HL-60 (cell line): ENCODE measurements around the gene ZNF106.

ENCODE experiments used
- DNase-seq, 2 experiments: peaks; one replicate each; pipeline ENCODE4 v3.0.0-alpha.2; 2010 to 2020; ENCODE audit warnings: low read depth in 1 of 2, low spot score in 1 of 2
- H3K27ac ChIP-seq: fragments of 250-450 bp; sonication (Bioruptor Pico); replicated peaks from 2 replicates; pipeline ENCODE4 v1.5.1; 2020; ENCODE audit warnings: mild to moderate bottlenecking, moderate library complexity
- H3K27me3 ChIP-seq: fragments of 250-450 bp; sonication (Bioruptor Pico); 2 replicates; pipeline ENCODE4 v1.5.1; 2021; ENCODE audit warnings: mild to moderate bottlenecking, moderate library complexity; ENCODE audit not compliant: insufficient read depth, poor library complexity, severe bottlenecking
- H3K4me3 ChIP-seq: replicated peaks from 2 replicates; pipeline ENCODE4 v1.5.1; 2011; ENCODE audit warnings: mild to moderate bottlenecking, control low read depth, low read length; ENCODE audit not compliant: insufficient read depth
- GABPA ChIP-seq: IDR thresholded peaks from 2 replicates; pipeline ENCODE4 v1.6.1; 2012; ENCODE audit warnings: low read depth
- POLR2AphosphoS5 ChIP-seq: IDR thresholded peaks from 2 replicates; pipeline ENCODE4 v1.6.1; 2012; ENCODE audit warnings: low read depth
- SPI1 ChIP-seq: IDR thresholded peaks from 2 replicates; pipeline ENCODE4 v1.6.1; 2012; ENCODE audit warnings: low read depth, mild to moderate bottlenecking, borderline replicate concordance
- long read RNA-seq: library from polyadenylated mRNA; unstranded; transcript quantifications from one replicate; pipeline ENCODE4 v2.0.0, GENCODE V29; 2020
- TF ChIP-seq, protein P1 (sequence below): IDR thresholded peaks from one replicate; pipeline ENCODE4 v1.5.1; 2011; ENCODE audit warnings: low read length, control low read depth, inconsistent platforms; ENCODE audit not compliant: insufficient read depth
- TF ChIP-seq, protein P2 (sequence below): IDR thresholded peaks from 2 replicates; pipeline ENCODE4 v1.6.1; 2012; ENCODE audit warnings: low read depth; ENCODE audit not compliant: insufficient replicate concordance

Gene ZNF106
- long read RNA-seq, partial matches to known transcripts, result 44 of 60 reads
- long read RNA-seq, other reads (novel, unspliced or antisense), result 16 of 60 reads

DNA sequence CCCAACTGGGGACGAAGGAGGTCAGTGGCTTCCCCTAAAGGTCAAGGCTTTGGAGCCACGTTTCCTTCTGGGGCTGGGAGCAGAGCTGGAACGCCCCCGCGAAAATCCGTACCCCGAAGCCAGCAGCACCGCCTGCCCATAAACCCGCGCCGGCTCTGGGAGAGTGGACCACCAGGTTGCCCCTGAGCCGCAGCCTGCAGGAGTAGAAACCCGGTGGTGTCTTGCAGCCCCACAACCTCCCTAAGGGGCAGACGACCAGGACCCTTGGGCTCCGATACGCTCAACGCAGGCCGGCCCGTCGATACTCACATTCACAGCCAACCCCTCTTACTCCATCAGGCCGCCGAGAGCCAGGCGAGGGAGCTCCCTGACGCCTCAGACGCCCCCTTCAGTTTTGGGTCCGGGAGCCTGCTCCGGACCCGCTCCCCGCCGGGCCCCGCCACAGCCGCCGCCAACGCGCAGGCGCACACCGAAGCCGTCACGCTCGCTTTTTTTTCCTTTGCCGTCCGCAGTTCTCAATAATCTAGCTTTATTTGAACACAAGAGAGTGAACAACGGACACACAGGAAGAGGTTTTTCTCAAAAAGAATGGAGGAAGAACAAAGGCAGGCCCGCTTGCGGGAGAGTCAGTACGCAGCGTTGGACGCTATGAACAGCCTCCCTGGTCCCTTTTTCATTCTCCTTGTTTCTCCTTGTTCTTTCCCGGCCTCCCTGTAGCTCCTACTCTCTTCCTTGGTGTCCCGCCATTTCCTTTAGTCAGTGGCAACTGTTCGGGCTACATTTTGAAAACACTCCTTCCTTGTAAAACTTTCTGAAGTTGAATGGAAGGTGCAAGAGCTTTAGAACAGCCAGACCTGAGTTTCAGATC lies at the start of gene ZNF106:
Gene ZNF106, minus strand, starts transcription at position 471 of the 868 bp plus-strand sequence. CDS start 18,852 bp downstream, outside the sequence.
- Histone ChIP-seq H3K4me3 (peak within 1 kb of the TSS; percentile 92), H3K27me3 (no peaks in the 10 kb centered on the region), H3K27ac (peak within 1 kb of the TSS; percentile 90)
- peak; percentile 81 to 88 for DNase-seq
- TF ChIP-seq GABPA (no peak), POLR2AphosphoS5 (peak; percentile 57; the same call in 1 of the 2 replicates)
- TF ChIP-seq, protein P1, sequence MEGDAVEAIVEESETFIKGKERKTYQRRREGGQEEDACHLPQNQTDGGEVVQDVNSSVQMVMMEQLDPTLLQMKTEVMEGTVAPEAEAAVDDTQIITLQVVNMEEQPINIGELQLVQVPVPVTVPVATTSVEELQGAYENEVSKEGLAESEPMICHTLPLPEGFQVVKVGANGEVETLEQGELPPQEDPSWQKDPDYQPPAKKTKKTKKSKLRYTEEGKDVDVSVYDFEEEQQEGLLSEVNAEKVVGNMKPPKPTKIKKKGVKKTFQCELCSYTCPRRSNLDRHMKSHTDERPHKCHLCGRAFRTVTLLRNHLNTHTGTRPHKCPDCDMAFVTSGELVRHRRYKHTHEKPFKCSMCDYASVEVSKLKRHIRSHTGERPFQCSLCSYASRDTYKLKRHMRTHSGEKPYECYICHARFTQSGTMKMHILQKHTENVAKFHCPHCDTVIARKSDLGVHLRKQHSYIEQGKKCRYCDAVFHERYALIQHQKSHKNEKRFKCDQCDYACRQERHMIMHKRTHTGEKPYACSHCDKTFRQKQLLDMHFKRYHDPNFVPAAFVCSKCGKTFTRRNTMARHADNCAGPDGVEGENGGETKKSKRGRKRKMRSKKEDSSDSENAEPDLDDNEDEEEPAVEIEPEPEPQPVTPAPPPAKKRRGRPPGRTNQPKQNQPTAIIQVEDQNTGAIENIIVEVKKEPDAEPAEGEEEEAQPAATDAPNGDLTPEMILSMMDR, result no peak
- TF ChIP-seq, protein P2, sequence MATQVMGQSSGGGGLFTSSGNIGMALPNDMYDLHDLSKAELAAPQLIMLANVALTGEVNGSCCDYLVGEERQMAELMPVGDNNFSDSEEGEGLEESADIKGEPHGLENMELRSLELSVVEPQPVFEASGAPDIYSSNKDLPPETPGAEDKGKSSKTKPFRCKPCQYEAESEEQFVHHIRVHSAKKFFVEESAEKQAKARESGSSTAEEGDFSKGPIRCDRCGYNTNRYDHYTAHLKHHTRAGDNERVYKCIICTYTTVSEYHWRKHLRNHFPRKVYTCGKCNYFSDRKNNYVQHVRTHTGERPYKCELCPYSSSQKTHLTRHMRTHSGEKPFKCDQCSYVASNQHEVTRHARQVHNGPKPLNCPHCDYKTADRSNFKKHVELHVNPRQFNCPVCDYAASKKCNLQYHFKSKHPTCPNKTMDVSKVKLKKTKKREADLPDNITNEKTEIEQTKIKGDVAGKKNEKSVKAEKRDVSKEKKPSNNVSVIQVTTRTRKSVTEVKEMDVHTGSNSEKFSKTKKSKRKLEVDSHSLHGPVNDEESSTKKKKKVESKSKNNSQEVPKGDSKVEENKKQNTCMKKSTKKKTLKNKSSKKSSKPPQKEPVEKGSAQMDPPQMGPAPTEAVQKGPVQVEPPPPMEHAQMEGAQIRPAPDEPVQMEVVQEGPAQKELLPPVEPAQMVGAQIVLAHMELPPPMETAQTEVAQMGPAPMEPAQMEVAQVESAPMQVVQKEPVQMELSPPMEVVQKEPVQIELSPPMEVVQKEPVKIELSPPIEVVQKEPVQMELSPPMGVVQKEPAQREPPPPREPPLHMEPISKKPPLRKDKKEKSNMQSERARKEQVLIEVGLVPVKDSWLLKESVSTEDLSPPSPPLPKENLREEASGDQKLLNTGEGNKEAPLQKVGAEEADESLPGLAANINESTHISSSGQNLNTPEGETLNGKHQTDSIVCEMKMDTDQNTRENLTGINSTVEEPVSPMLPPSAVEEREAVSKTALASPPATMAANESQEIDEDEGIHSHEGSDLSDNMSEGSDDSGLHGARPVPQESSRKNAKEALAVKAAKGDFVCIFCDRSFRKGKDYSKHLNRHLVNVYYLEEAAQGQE, result peak; percentile 73

DNA sequence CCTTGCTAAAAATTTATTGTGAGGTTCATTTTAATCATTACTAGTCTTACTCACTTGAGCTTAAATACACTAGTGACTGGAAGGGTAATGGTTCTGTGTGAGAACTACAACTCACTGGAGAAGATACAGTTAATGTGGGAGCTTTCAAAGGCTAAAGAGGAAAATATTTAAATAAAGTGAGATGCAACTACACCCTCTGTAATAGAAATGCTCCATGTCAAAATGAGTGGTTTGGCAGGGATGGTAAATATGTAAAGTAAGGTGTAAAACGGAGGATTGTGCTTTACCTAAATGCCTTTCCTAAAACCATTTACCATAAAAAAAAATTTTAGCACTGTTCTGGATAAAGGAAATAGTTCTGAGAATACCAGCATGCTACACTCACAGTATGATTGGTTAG lies 42.3 kb upstream of the ZNF106 start:
- TF ChIP-seq POLR2AphosphoS5 (no peak), SPI1 (no peak), GABPA (no peak)
- TF ChIP-seq, protein P1, result no peak
- TF ChIP-seq, protein P2, result no peak
- no peak for DNase-seq
- Histone ChIP-seq H3K4me3 (no peak overlapping the region), H3K27ac (no peak overlapping the region), H3K27me3 (no peaks in the 10 kb centered on the region)

DNA sequence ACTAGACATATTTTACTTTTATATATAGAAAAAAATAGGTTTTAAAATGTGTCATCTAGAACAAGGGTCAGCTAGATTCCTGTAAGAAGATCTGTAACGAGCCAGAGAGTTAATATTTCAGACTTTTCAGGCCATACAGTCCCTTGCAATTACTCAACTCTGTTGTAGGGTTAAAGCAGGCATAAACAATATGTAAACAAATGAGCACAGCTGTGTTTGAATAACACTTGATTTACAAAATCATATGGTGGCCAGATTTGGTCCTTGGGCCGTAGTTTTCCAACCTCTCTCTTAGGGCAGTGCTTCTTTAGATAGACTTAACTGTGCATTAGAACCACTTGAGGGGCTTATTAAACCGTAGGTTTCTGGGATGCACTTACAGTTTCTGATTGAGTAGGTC lies 38.0 kb upstream of the ZNF106 start:
- TF ChIP-seq, protein P2, result no peak
- TF ChIP-seq SPI1, result no peak
- no peak for TF ChIP-seq POLR2AphosphoS5
- no peak for TF ChIP-seq GABPA
- TF ChIP-seq, protein P1, result no peak
- H3K27ac ChIP-seq, result no peak overlapping the region
- no peak overlapping the region for H3K4me3 ChIP-seq
- H3K27me3 ChIP-seq, result no peaks in the 10 kb centered on the region
- DNase-seq, result no peak
